AG09319 (cell line): ENCODE data around the gene DLGAP1.

Source experiments
- DNase-seq: peaks from one replicate; pipeline ENCODE4 v3.0.0-alpha.2; 2010; ENCODE audit warnings: low read depth; ENCODE audit errors: extremely low read depth
- TF ChIP-seq, protein P1 (sequence below): IDR thresholded peaks from 2 replicates; pipeline ENCODE4 v1.5.1; 2011; ENCODE audit warnings: low read depth, mild to moderate bottlenecking, inconsistent platforms, low read length, moderate library complexity

Gene DLGAP1

DNA sequence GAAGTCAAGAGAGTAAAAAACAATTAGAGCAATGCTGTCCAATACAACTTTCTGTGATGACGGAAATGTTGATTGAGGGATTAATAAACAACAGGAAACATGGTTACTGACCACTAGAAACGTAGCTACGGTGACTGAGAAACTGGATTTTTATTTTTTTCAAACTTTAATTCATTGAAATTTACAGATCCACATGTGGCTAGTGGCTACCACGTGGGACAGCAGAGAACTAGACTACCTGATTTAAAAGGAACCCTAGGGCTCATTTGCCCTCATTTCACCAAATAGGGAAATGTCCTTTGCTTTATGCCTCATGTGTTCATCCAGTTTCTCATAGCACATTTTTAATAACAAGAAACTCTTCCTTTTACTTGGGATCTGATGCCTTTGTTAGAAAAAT is 592.1 kb downstream of the DLGAP1 start:
- DNase-seq: no peak
- TF ChIP-seq, protein P1, sequence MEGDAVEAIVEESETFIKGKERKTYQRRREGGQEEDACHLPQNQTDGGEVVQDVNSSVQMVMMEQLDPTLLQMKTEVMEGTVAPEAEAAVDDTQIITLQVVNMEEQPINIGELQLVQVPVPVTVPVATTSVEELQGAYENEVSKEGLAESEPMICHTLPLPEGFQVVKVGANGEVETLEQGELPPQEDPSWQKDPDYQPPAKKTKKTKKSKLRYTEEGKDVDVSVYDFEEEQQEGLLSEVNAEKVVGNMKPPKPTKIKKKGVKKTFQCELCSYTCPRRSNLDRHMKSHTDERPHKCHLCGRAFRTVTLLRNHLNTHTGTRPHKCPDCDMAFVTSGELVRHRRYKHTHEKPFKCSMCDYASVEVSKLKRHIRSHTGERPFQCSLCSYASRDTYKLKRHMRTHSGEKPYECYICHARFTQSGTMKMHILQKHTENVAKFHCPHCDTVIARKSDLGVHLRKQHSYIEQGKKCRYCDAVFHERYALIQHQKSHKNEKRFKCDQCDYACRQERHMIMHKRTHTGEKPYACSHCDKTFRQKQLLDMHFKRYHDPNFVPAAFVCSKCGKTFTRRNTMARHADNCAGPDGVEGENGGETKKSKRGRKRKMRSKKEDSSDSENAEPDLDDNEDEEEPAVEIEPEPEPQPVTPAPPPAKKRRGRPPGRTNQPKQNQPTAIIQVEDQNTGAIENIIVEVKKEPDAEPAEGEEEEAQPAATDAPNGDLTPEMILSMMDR: no peak

GRCh38 chr18:3861495-3861894 is 593.6 kb downstream of the DLGAP1 start:
- DNase-seq: no peak

DNA sequence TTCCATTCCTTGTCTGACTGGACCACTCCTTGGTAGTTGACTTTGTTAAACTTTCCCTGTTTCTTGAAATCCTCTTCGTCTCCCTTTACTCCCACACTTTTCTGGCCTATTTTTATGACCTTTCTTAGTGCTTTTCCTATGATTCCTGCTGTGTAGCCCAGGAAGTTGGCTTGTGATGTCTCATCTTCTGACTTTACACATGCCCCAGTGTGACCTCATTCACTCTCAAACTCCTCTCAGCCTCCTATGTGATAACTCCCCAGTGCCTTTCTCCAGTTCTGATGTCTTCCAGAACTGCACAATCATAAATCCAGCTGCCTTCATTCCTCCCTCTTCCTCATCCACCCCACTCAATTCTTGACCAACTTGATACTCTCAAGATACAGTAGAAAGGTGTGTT is 597.6 kb downstream of the DLGAP1 start:
- no peak for DNase-seq
- TF ChIP-seq, protein P1: no peak

More at GRCh38 chr18:3861495-3861894, 593.6 kb downstream of the DLGAP1 start:
- TF ChIP-seq, protein P1: no peak

- TF ChIP-seq, protein P1: no peak
- no peak for DNase-seq
These were observed 599.1 kb downstream of the DLGAP1 start for GRCh38 chr18:3855966-3856365.

GRCh38 chr18:3852321-3852720 is 602.8 kb downstream of the DLGAP1 start:
- TF ChIP-seq, protein P1: no peak
- no peak for DNase-seq

DNA sequence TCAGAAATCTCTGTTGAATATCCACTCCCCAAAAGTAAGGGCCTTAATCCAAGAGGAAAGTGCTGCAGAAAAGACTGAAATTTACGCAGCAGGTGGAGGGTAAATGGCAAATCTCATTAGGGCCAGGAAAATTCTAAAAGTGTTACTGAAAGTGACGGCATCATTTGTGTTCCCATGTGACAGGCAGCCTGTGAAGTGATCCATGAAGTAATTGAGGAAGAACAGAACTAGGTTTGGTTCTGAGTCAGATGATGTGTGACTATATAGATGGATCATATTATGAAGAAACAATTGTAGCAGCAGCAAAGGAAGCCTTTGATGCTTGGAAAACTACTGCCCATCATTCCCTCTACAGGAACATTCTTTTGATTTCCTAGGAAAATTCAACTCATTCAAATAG is 603.9 kb downstream of the DLGAP1 start:
- no peak for DNase-seq
- TF ChIP-seq, protein P1: no peak

DNA sequence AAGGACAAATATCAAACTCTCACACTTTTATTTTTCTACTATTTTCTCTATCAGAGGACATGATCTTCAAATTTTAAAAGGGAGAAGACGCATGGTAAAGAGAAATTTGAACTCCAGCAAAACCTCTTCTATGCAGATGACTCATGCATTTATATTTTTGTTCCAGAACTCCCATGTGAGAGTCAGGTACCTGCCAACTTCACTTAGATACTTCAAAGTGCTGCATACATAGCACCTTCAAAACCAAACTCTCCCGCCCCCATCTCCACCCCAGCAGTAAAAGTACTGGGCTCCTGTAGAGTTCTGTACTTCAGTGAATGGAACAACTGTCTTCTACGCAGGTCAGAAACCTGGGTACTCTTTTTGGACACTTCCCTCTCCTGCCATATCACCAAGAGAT is 606.8 kb downstream of the DLGAP1 start:
- no peak for DNase-seq
- TF ChIP-seq, protein P1: no peak
